Measurements from ENCODE around the gene ARIH2.

Gene ARIH2

DNA sequence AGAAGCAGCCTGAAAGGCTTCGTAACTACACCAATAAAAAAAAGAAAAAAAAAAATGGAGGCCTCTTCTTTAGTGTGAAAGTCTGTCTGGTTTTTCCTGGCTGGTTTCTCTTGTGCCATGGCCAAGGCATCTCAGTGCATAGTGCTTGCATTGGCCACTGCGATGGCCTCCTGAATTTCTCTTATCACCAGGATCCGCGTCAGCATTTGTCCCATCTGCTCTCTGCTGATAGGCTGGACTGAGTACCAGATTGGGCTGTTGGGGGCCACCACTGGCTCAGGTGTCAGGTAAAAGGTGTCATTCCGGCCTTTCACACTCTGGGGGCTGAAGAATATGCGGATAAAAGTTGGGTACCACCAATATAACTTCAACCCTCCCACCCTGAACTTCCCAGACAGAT, 111.7 kb downstream of the ARIH2 start:
- intact Hi-C loops (cut with DNase I; ENCODE audit: low total_unique reads): no loop called here

DNA sequence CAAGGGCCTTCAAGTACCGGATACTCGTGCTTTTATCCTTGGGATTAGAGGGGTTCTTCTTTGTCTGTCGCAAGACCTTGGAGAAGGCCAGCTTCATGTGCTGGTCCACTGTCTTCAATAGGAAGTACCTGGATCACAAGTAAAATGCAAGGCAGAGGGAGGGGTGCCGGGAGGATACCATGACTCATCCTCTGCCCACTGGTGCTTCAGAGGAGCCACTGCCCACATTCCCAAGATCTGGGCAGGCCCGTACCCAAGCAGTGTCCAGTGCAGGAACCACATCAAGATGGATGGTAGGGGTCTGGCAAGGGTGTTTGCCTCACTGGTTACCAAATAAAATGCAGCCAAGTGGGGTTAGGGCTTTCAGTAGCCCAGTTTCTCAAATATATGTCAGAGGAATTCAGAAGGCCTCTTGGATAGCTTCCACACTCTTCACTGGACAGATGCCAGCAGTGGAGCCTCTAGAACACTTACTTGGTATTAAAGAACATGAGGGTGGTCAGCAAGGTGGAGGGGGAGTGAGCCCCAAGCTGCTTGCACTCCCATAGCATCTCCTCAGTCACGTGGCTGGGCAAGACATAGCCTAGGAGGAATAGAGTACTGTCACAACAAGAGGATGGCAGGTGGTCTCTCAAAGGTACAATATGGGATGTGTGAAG, 114.1 kb downstream of the ARIH2 start:
- intact Hi-C loops (cut with DNase I; ENCODE audit: low total_unique reads): no loop called here
- H3K4me3 ChIP-seq: no peak overlapping the region
- no peak overlapping the region for H3K27ac ChIP-seq
- peaks cover 0 to 17% (median 11%) of the 10 kb centered on the region in 4 donors for H3K4me1 ChIP-seq
- H3K27me3 ChIP-seq: no peaks in the 10 kb centered on the region
- peaks cover 20 to 78% (median 60%) of the 10 kb centered on the region in 3 donors for H3K36me3 ChIP-seq
- TF ChIP-seq, protein P1, sequence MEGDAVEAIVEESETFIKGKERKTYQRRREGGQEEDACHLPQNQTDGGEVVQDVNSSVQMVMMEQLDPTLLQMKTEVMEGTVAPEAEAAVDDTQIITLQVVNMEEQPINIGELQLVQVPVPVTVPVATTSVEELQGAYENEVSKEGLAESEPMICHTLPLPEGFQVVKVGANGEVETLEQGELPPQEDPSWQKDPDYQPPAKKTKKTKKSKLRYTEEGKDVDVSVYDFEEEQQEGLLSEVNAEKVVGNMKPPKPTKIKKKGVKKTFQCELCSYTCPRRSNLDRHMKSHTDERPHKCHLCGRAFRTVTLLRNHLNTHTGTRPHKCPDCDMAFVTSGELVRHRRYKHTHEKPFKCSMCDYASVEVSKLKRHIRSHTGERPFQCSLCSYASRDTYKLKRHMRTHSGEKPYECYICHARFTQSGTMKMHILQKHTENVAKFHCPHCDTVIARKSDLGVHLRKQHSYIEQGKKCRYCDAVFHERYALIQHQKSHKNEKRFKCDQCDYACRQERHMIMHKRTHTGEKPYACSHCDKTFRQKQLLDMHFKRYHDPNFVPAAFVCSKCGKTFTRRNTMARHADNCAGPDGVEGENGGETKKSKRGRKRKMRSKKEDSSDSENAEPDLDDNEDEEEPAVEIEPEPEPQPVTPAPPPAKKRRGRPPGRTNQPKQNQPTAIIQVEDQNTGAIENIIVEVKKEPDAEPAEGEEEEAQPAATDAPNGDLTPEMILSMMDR (IDR thresholded peaks at IDR 0.05): no peak
- H3K9me3 ChIP-seq: no peaks in the 10 kb centered on the region
- DNase-seq: no peak

More for the DNA sequence above, 111.7 kb downstream of the ARIH2 start:
- peaks cover 24 to 77% (median 59%) of the 10 kb centered on the region in 3 donors for H3K36me3 ChIP-seq
- no peak overlapping the region for H3K4me3 ChIP-seq
- no peak overlapping the region for H3K27ac ChIP-seq
- H3K4me1 ChIP-seq: peaks cover 0 to 19% (median 11%) of the 10 kb centered on the region in 4 donors
- H3K27me3 ChIP-seq: no peaks in the 10 kb centered on the region
- no peaks in the 10 kb centered on the region for H3K9me3 ChIP-seq
- TF ChIP-seq, protein P1 (IDR thresholded peaks at IDR 0.05): no peak
- no peak for DNase-seq

DNA sequence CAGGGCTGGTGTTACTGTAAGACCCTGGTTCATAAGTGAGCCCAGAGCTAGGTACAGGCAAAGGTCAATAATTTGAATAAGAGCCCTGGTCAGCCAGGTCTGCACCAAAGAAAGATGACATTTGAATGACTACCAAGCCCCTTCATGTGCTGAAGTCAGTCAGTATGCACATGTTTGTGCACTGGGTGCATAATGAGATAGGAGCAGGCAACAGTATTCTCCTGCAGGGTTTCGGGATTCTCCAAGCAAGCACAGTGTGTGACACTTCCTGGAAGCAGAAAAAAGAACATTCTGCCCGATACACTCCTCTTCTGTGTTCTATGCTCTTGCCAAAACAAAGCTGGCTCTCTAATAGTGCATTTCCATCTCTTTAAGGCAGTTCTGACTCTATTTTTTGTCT, 116.0 kb downstream of the ARIH2 start:
- intact Hi-C loops (cut with DNase I; ENCODE audit: low total_unique reads): no loop called here
- Histone ChIP-seq H3K27ac (no peak overlapping the region), H3K27me3 (no peaks in the 10 kb centered on the region), H3K4me1 (peaks cover 0 to 2% (median 0%) of the 10 kb centered on the region in 4 donors), H3K36me3 (peaks cover 25 to 94% (median 72%) of the 10 kb centered on the region in 3 donors), H3K9me3 (no peaks in the 10 kb centered on the region), H3K4me3 (no peak overlapping the region)
- TF ChIP-seq, protein P1 (IDR thresholded peaks at IDR 0.05): no peak
- no peak for DNase-seq

DNA sequence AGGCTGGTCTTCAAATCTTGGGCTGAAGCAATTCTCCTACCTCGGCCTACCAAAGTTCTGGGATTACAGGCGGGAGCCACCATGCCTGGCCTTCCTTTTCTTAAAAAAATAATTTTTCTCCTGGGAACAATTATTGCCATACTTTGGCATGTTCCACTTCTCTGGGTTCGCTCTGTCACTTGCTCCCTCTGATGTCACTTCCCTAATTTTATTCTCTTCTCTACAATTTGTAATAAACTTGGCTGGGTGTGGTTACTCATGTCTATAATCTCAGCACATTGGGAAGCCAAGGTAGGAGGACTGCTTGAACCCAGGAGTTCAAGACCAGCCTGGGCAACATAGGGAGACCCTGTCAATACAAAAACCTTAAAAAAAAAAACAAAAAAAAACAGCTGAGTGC, 116.6 kb downstream of the ARIH2 start:
- Histone ChIP-seq H3K9me3 (no peaks in the 10 kb centered on the region), H3K36me3 (peaks cover 25 to 96% (median 74%) of the 10 kb centered on the region in 3 donors), H3K27ac (no peak overlapping the region), H3K4me1 (no peaks in the 10 kb centered on the region), H3K4me3 (no peak overlapping the region), H3K27me3 (no peaks in the 10 kb centered on the region)
- DNase-seq: no peak
- TF ChIP-seq, protein P1 (IDR thresholded peaks at IDR 0.05): no peak
- intact Hi-C loops (cut with DNase I; ENCODE audit: low total_unique reads): no loop called here

Data from tibial artery (tissue), 4 donors.